Measurements from ENCODE around the gene SELENOS. TPM values are rescaled to one million over a fixed set of nuclear protein-coding genes. Genes with fewer than 3 reads are reported as not detected.
A peak's percentile ranks its signal among the peaks of the same experiment; 100 is the strongest.

The SELENOS gene
- total RNA-seq, 1 donor from 2014 or later: 32.0 TPM

DNA sequence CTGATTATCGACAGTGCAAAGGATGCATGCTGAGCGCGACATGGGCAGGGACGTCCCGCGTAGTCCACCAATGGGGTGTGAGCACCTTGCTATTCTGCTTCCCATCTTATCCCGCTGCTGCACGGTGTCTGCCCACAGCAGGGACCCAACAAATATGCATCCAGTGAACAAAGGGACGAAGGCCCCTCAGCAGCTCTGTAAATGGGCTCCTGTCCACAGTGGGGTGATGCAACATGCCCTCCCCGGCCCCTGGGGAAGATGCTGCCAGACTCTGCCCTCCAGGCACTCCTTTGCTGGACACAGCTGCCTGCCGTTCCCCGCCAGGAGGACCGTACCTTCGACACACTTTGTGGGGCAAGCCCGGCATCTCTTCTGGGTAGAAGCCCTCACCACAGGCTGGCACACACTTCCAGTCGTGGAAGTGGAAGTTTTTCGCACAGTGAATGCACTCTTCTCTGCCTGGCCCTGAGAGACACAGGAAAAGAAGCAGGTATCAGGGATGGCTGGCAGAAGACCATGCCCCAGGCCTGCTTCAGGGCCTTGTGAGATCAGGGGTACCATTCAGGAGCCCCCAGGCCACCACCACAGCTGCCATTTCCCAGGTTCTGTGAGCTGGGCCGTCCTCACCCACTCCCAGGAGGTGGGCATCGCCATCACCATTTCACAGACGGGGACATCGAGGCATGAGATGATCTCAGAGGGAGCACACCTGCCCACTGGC is 35.9 kb upstream of the SELENOS start:
- no peak overlapping the region for H3K27ac ChIP-seq
- no peaks in the 10 kb centered on the region for H3K4me1 ChIP-seq
- H3K4me3 ChIP-seq: no peak overlapping the region
- intact Hi-C loops (cut with DNase I): no loop called here
- no peaks in the 10 kb centered on the region for H3K27me3 ChIP-seq
- DNase-seq (ENCODE audit: low spot score in 2 of 2): peak in 1 of 2 donors; percentile 49
- TF ChIP-seq, protein P1, sequence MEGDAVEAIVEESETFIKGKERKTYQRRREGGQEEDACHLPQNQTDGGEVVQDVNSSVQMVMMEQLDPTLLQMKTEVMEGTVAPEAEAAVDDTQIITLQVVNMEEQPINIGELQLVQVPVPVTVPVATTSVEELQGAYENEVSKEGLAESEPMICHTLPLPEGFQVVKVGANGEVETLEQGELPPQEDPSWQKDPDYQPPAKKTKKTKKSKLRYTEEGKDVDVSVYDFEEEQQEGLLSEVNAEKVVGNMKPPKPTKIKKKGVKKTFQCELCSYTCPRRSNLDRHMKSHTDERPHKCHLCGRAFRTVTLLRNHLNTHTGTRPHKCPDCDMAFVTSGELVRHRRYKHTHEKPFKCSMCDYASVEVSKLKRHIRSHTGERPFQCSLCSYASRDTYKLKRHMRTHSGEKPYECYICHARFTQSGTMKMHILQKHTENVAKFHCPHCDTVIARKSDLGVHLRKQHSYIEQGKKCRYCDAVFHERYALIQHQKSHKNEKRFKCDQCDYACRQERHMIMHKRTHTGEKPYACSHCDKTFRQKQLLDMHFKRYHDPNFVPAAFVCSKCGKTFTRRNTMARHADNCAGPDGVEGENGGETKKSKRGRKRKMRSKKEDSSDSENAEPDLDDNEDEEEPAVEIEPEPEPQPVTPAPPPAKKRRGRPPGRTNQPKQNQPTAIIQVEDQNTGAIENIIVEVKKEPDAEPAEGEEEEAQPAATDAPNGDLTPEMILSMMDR (IDR thresholded peaks at IDR 0.05): no peak
- H3K9me3 ChIP-seq: no peaks in the 10 kb centered on the region
- H3K36me3 ChIP-seq: no peaks in the 10 kb centered on the region

DNA sequence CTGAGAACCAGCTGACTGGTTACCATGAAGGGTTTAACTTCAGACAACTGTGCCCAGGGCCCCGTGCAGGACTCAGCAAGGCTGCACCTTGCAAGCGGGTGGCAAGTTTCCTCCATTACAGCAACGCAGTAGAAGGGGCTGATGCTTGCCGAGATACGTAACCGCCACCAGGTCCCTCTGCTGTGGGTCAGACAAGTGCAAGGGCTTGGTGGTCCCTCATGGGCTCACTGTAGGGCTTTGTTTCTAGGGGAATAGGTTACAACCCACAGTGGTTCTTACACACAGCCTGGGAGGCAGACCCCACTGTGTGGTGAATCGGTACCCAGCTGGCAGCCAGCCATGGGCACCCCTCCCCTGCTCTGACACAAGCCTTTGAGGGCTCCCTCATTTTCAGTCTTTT is 33.2 kb upstream of the SELENOS start:
- intact Hi-C loops (cut with DNase I): no loop called here
- no peak overlapping the region for H3K4me3 ChIP-seq
- TF ChIP-seq, protein P1 (IDR thresholded peaks at IDR 0.05): no peak
- no peaks in the 10 kb centered on the region for H3K4me1 ChIP-seq
- no peak overlapping the region for H3K27ac ChIP-seq
- no peaks in the 10 kb centered on the region for H3K36me3 ChIP-seq
- no peaks in the 10 kb centered on the region for H3K9me3 ChIP-seq
- DNase-seq (ENCODE audit: low spot score in 2 of 2): peak in 1 of 2 donors; percentile 44
- no peaks in the 10 kb centered on the region for H3K27me3 ChIP-seq

DNA sequence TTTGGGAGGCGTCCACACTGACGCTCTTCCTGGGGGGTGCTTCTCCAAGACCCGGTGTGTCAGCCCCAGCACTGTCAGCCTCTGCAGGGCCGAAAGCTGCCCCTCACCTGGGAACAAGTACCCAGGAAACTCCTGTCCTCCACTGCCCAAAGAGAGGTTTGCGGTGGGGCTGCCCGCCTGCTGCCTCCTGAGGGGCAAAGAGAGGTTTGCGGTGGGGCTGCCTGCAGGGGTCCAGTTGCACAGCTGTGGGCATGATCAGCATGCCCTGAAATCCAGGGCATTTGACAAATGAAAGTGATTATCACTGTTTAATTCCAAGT is 32.8 kb upstream of the SELENOS start:
- intact Hi-C loops (cut with DNase I): no loop called here
- no peak for DNase-seq (ENCODE audit: low spot score in 2 of 2)
- TF ChIP-seq, protein P1 (IDR thresholded peaks at IDR 0.05): no peak

DNA sequence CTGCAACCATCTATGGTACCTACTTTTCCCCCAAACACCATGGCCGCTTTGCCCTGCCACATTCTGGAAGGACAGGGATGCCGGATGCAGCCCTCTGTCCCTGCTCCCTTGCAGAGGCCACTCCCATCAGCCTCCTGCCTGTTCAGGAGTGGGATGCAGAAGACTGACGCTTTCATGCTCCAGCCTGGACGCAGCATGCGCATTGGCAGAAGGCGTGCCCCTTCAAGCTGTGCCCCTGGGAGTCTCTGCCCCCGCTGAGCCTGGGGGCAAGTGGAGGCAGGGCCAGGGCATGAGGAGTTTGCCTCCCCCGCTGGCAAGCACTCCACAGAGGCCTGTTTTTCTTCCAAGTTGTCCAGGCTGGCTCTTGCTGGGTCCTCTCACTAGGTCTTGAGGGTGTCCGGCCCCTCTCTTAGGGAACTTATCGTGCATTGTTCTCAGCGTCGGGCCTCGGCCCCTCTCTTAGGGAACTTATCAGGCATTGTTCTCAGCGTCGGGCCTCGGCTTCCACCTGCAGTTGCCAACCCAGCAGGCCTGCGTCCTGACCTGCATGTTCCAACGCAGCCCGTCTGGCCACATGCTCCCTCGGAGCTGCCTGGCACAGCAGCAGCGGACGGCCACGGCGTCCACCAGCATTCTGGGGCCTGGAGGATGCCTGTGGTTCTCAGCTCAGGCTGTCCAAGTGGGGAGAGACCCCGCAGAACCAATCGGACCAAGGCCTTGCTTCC is 32.3 kb upstream of the SELENOS start:
- no peaks in the 10 kb centered on the region for H3K36me3 ChIP-seq

More for the DNA sequence above, 32.8 kb upstream of the SELENOS start:
- H3K9me3 ChIP-seq: no peaks in the 10 kb centered on the region
- H3K27me3 ChIP-seq: no peaks in the 10 kb centered on the region
- H3K27ac ChIP-seq: no peak overlapping the region
- H3K4me3 ChIP-seq: no peak overlapping the region
- H3K4me1 ChIP-seq: no peaks in the 10 kb centered on the region
- no peaks in the 10 kb centered on the region for H3K36me3 ChIP-seq

DNA sequence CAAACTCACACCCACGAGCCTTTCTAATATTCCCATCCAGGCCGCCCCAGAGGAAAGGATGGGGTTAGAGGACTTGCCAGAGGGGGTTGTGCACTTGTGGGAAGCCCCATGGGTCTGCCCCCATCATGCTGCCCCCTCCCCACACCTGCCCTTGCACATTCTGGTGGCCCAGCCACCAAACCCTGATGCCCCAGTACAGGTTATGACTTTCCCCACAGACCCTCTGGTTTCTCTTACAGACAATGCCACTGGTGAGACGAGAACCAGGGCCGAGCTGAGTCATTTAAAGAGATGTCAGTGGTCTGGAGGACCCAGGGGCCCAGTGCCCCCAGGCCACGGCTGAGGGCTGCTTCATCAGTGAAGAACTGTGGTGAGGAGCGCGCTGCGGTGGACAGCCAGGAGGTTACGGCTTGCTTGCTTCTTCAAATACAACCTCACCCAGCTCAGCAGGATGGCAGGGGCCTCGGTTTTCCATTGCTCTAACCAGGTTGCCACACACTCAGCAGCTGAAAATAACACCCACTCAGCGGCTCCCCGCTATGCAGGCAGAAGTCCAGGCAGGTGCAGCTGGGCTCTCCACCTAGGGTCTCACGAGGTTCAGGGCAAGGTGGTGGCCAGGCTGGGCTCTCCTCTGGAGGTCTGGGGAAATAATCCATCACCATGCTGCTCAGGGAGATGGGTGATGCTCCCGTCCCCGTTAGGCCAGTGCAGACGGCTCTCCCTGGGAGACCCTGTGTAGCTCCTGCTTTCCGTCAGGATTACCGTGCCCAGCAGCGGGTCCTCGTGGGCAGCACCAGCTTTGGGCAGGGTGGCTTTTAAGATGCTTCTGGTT is 31.5 kb upstream of the SELENOS start:
- Histone ChIP-seq H3K4me1 (no peaks in the 10 kb centered on the region), H3K9me3 (no peaks in the 10 kb centered on the region), H3K27me3 (no peaks in the 10 kb centered on the region), H3K36me3 (no peaks in the 10 kb centered on the region), H3K4me3 (no peak overlapping the region), H3K27ac (no peak overlapping the region)
- TF ChIP-seq, protein P1 (IDR thresholded peaks at IDR 0.05): no peak
- intact Hi-C loops (cut with DNase I): no loop called here
- peak in 1 of 2 donors; percentile 45 for DNase-seq (ENCODE audit: low spot score in 2 of 2)

More for the DNA sequence above, 32.3 kb upstream of the SELENOS start:
- Histone ChIP-seq H3K27me3 (no peaks in the 10 kb centered on the region), H3K4me1 (no peaks in the 10 kb centered on the region), H3K9me3 (no peaks in the 10 kb centered on the region), H3K27ac (no peak overlapping the region), H3K4me3 (no peak overlapping the region)
- DNase-seq (ENCODE audit: low spot score in 2 of 2): peak in 1 of 2 donors; percentile 60
- intact Hi-C loops (cut with DNase I): no loop called here
- TF ChIP-seq, protein P1 (IDR thresholded peaks at IDR 0.05): no peak
